GM21447 (cell line): ENCODE measurements around the gene CDH4.

Experiments
- ATAC-seq: cut with Tn5 transposase; IDR thresholded peaks from one replicate; pipeline ENCODE4 v1.9.1; 2021; ENCODE audit not compliant: unreplicated experiment

CDH4 gene

GRCh38 chr20:61299618-61300017 is 47.6 kb downstream of the CDH4 start:
- no peak for ATAC-seq

DNA sequence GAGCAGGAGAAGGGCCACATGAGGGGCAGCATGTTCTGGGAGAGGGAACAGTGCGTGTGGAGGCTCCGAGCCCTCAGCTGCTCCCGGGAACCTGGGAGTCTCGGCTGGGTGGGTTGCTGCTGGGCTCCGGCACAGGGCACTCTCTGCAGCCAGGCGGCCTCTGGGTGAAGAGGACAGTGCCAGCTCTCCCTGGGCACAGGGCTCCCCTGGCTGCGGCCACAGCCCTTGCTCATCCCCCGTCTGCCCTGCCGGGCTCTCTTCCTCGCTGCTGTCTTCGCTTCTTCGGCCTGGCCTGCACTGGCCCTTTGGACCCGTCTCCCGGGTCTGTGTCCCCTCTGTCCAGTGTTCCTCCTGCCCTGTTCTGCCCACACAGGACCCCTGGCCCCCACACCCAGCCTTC is 48.2 kb downstream of the CDH4 start:
- ATAC-seq = no peak

- ATAC-seq = no peak
Observed at GRCh38 chr20:61300709-61301108, 48.6 kb downstream of the CDH4 start.

- no peak for ATAC-seq
Observed at GRCh38 chr20:61301711-61302525, 49.9 kb downstream of the CDH4 start.

DNA sequence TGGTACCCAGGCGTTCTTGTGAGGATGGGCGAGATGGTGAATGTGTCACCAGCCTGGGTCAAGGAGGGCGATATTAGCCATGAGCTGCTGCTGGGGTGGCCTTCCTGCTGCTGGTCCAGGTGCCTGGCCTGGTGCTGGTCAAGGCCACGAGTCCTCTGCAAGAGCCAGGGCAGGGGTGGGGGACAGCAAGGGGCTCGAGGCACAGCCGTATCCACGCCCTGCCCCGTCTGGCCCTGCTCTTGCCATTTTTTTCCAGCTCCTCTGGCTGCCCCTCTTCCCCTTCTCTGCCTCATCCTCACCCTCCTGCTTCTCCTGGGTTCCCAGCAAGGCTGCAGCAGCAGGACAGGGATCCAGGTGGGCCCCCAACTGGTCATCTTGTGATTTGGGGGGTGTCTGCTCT is 51.2 kb downstream of the CDH4 start:
- ATAC-seq = no peak

DNA sequence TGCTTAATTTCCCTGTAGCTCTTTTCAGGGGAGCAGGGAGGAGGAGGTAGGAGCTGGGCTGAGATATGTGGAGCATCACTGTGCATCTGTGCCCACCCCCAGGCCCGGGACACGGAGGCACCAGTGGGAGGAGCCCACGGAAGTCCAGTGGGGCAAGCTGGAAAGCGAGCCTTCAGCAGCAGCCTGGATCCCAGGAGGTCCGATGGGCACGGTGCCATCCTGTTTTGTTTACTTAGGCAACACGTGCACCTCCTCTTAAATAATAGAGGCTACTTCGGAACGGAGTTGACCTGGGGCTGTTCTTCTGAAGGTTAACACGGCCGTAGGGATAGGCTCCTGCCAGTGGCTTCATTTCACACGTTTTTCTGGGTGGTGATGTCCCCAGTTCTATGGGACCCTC is 51.6 kb downstream of the CDH4 start:
- no peak for ATAC-seq

GRCh38 chr20:61304750-61305149 is 52.7 kb downstream of the CDH4 start:
- ATAC-seq = no peak

GRCh38 chr20:61306937-61307475 is 54.9 kb downstream of the CDH4 start:
- no peak for ATAC-seq

- no peak for ATAC-seq
Observed at GRCh38 chr20:61307686-61308476, 55.8 kb downstream of the CDH4 start.

- no peak for ATAC-seq
Observed at GRCh38 chr20:61308477-61308774, 56.4 kb downstream of the CDH4 start.

DNA sequence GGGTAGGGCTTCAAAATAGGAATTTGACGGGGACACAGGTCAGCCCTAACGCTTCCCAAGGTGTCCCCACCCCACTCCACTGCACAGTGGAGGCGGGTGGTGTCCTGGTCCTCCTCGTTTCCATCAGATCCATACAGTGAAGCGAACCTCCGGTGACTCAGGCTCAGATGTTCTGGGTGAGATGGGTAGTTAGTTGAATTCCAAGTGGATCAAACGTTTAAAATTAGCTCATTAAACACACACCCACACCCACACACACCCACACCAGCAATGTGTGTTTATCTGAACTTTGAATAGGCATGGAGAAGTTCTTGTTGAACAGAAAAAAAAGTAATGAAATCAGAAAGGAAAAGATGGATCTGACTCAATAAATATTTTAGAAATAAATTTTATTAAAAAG is 58.9 kb downstream of the CDH4 start:
- no peak for ATAC-seq

DNA sequence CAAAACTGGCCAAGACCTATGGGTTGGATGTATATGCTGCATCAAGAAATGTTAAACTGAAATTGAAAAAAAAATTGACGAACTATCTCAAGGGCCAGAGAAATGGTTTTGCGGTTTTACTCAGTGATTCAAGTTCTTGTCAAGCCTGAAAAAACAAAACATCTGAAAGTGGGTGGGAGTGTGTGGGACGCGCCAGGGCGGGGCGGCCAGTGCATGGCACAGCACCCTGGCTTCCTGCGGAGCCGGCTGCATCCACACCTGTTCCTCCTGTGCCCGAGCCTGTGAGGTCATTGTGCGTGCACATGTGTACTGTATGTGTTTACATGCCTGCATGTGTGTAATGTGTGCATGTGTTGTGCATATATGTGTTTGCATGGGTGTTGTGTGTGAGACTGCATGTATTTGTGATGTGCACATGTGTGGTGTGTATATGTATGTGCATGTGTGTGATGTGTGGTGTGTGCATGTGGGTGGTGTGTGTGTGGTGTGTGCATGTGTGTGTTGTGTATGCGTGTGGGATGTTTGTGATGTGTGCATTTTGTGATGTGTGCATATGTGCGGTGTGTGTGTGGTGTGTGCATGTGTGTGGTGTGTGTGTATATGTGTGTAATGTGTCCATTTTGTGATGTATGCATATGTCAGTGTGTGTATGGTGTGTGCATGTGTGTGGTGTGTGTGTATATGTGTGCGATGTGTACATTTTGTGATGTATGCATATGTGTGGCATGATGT is 59.8 kb downstream of the CDH4 start:
- ATAC-seq = no peak

- no peak for ATAC-seq
Observed at GRCh38 chr20:61312925-61313324, 60.9 kb downstream of the CDH4 start.

GRCh38 chr20:61313396-61313795 is 61.3 kb downstream of the CDH4 start:
- ATAC-seq = no peak

DNA sequence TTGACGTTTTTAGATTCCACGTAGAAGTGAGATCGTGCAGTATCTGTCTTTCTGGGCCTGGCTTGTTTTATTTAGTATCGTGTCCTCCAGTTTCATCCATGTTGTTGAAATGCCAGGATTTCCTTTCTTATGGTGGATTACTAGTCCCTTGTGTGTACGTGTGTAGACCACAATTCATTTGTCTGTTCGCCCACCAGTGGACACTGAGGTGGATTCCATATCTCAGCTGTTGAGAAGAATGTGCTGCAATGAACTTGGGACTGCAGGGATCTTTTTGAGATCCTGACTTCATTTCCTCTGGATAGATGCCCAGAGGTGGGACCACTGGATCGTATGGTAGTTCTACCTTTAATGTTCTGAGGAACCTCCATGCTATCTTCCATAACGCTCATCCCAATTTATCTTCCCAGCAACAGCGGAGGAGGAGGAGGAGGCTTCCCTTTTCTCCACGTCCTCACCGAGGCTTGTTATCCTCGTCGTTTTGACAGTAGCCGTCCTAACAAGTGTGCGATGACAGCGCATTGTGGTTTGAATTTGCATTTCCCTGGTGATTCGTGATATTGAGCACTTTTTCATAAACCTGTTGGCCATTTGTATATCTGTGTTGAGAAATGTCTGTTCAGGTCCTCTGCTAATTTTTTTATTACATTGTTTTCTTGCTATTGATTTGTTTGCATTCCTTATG is 62.4 kb downstream of the CDH4 start:
- no peak for ATAC-seq

- no peak for ATAC-seq
Observed at GRCh38 chr20:61315319-61315718, 63.3 kb downstream of the CDH4 start.

DNA sequence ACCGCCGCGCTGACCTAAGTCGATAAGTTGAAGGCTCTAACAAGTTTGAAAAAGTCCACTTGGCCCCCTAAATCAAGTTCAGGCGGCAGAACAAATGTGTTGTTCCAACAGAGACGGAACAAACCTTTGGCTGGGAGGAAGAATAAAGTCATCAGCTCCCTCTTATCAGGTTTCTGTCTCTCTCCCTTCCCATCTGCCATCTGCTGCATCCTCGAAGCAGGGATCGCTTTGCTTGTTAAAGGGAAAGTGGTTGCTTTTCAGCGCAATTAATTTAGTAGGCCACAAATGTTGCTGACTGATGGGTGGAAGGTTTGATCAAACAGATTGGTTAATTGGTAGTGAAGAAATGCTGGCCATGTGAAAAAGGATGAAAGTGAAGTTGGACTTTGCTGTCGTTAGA is 64.3 kb downstream of the CDH4 start:
- no peak for ATAC-seq

- no peak for ATAC-seq
Observed at GRCh38 chr20:61317966-61318530, 66.0 kb downstream of the CDH4 start.

DNA sequence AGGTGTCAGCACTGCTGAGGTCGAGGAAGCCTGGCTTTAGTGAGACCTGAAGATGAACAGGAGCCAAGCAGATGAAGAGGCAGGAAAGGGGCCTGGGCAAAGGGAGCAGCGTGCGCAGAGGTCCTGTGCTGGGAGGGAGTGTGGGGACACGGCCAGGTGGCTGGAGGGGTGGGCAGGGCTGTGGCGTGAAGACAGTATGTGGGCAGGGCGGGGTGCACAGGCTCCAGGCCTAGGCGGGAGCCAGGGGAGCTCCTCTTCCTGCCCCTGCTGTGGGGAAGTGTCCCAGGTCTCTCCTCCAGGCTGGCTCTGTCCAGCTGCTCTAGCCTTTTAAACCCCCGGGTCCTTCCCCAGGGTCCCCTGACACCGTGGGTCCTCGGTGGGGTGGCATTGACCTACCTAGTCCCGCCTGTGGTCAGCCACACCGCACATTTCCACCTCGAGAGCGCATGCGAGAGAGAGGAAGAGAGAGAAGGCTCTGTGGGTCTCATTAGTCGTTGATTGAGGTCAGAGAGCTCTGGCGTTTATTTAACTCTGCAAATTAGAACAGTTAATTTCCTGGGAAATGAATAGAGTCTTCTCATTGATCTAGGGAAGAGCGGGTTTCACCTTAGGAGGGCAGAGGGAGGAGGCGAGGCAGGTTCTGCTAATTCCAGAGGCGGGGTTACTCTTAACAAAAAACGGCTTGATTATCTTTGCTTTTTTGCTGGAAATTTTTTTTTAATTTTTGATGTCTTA is 68.8 kb downstream of the CDH4 start:
- ATAC-seq = no peak

GRCh38 chr20:61321481-61321880 is 69.4 kb downstream of the CDH4 start:
- no peak for ATAC-seq
